Body of pancreas (tissue), 4 donors: ENCODE results near the gene STPG4.

Experiments used
- POLR2A ChIP-seq, 3 donors: fragments of 450-650 bp; IDR thresholded peaks; one replicate each; pipeline ENCODE4 v1.6.1; 2016; ENCODE audit warnings: antibody characterized with exemption in 3 of 3, mild to moderate bottlenecking in 2 of 3
- TF ChIP-seq, protein P1 (sequence below), 7 experiments: fragments of 450-650 bp in 4 of 7; fragments of 200-600 bp in 3 of 7; sonication (generic) in 3 of 7; IDR thresholded peaks; one replicate each; pipeline ENCODE4 v1.5.1; 2016 to 2019; ENCODE audit warnings: antibody characterized with exemption in 7 of 7

DNA sequence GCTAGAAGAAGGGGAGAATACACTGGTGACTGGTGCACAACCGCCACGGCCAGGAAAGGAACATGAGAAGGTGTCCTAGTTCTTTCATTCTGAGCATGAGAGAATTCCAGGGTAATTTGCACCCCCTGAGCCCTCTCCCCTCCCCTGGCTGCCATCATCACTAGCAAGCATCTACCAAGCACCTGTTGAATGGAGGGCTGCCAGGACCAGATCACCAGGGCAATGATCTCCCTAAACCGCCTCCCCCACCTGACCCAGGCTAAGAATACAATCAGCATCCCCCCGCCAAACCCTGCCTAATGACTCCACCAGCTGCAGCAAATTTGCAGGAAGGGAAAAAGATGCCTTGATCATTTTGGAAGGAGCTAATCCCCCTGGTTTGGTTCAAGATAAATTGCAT, 100.2 kb downstream of the STPG4 start:
- TF ChIP-seq, protein P1, sequence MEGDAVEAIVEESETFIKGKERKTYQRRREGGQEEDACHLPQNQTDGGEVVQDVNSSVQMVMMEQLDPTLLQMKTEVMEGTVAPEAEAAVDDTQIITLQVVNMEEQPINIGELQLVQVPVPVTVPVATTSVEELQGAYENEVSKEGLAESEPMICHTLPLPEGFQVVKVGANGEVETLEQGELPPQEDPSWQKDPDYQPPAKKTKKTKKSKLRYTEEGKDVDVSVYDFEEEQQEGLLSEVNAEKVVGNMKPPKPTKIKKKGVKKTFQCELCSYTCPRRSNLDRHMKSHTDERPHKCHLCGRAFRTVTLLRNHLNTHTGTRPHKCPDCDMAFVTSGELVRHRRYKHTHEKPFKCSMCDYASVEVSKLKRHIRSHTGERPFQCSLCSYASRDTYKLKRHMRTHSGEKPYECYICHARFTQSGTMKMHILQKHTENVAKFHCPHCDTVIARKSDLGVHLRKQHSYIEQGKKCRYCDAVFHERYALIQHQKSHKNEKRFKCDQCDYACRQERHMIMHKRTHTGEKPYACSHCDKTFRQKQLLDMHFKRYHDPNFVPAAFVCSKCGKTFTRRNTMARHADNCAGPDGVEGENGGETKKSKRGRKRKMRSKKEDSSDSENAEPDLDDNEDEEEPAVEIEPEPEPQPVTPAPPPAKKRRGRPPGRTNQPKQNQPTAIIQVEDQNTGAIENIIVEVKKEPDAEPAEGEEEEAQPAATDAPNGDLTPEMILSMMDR (IDR thresholded peaks at IDR 0.05) = no peak
- no peak for TF ChIP-seq POLR2A (IDR thresholded peaks at IDR 0.05)
